Parathyroid adenoma (tissue), 2 donors: Measurements from ENCODE around the gene LRRC55.

Experiments
- H2AFZ ChIP-seq: fragments of 300-600 bp; sonication (generic); one replicate; pipeline ENCODE4 v1.7.0; 2017; ENCODE audit warnings: antibody characterized with exemption, mild to moderate bottlenecking
- H3K27ac ChIP-seq: fragments of 300-600 bp; sonication (generic); one replicate; pipeline ENCODE4 v1.7.0; 2017
- H3K27me3 ChIP-seq: fragments of 300-600 bp; sonication (generic); one replicate; pipeline ENCODE4 v1.7.0; 2017; ENCODE audit warnings: low read length; ENCODE audit not compliant: control insufficient read depth, insufficient read depth
- H3K36me3 ChIP-seq: fragments of 300-600 bp; sonication (generic); one replicate; pipeline ENCODE4 v1.7.0; 2017; ENCODE audit warnings: low read length; ENCODE audit not compliant: control insufficient read depth, insufficient read depth
- H3K4me1 ChIP-seq: fragments of 300-600 bp; sonication (generic); one replicate; pipeline ENCODE4 v1.7.0; 2017; ENCODE audit warnings: control low read depth
- H3K4me2 ChIP-seq: fragments of 300-600 bp; sonication (generic); one replicate; pipeline ENCODE4 v1.7.0; 2017; ENCODE audit warnings: low read length
- H3K4me3 ChIP-seq: fragments of 300-600 bp; sonication (generic); one replicate; pipeline ENCODE4 v1.7.0; 2017; ENCODE audit warnings: low read depth, low read length
- H3K79me2 ChIP-seq: fragments of 300-600 bp; sonication (generic); one replicate; pipeline ENCODE4 v1.7.0; 2017; ENCODE audit warnings: control low read depth
- H3K9ac ChIP-seq: fragments of 300-600 bp; sonication (generic); one replicate; pipeline ENCODE4 v1.7.0; 2017; ENCODE audit warnings: mild to moderate bottlenecking
- H3K9me3 ChIP-seq: fragments of 300-600 bp; sonication (generic); one replicate; pipeline ENCODE4 v1.7.0; 2017; ENCODE audit warnings: low read length; ENCODE audit not compliant: control insufficient read depth
- TF ChIP-seq, protein P1 (sequence below): fragments of 300-600 bp; sonication (generic); IDR thresholded peaks from one replicate; pipeline ENCODE4 v1.7.0; 2017; ENCODE audit warnings: antibody characterized with exemption, mild to moderate bottlenecking
- donor health status: primary hyperparathyroidism.

Gene LRRC55

DNA sequence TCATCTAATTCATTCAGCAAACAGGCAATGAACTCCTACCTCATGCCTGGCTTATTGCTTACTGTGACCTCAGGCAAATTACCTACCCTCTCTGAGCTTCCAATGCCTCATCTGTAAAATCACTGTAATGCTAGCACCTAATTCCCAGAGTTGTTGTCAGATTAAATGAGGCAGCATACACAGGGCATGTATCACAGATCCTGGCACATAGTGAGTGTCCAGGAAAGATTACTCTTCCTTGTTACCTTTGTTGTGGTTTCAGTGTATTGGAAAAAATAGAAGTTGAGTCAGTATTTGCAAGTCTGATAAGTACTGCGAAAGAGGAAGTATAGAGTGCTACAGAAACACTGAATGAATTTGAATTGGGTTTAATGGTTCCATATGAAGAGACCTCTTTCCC is 26.4 kb upstream of the LRRC55 start:
- Histone ChIP-seq H3K4me2 (no peak overlapping the region), H3K9me3 (no peaks in the 10 kb centered on the region), H3K9ac (no peak overlapping the region), H2AFZ (no peak overlapping the region), H3K27me3 (no peaks in the 10 kb centered on the region), H3K36me3 (no peaks in the 10 kb centered on the region), H3K79me2 (no peaks in the 10 kb centered on the region), H3K4me1 (peaks cover 9% of the 10 kb centered on the region), H3K27ac (no peak overlapping the region), H3K4me3 (no peak overlapping the region)
- TF ChIP-seq, protein P1, sequence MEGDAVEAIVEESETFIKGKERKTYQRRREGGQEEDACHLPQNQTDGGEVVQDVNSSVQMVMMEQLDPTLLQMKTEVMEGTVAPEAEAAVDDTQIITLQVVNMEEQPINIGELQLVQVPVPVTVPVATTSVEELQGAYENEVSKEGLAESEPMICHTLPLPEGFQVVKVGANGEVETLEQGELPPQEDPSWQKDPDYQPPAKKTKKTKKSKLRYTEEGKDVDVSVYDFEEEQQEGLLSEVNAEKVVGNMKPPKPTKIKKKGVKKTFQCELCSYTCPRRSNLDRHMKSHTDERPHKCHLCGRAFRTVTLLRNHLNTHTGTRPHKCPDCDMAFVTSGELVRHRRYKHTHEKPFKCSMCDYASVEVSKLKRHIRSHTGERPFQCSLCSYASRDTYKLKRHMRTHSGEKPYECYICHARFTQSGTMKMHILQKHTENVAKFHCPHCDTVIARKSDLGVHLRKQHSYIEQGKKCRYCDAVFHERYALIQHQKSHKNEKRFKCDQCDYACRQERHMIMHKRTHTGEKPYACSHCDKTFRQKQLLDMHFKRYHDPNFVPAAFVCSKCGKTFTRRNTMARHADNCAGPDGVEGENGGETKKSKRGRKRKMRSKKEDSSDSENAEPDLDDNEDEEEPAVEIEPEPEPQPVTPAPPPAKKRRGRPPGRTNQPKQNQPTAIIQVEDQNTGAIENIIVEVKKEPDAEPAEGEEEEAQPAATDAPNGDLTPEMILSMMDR, result no peak

DNA sequence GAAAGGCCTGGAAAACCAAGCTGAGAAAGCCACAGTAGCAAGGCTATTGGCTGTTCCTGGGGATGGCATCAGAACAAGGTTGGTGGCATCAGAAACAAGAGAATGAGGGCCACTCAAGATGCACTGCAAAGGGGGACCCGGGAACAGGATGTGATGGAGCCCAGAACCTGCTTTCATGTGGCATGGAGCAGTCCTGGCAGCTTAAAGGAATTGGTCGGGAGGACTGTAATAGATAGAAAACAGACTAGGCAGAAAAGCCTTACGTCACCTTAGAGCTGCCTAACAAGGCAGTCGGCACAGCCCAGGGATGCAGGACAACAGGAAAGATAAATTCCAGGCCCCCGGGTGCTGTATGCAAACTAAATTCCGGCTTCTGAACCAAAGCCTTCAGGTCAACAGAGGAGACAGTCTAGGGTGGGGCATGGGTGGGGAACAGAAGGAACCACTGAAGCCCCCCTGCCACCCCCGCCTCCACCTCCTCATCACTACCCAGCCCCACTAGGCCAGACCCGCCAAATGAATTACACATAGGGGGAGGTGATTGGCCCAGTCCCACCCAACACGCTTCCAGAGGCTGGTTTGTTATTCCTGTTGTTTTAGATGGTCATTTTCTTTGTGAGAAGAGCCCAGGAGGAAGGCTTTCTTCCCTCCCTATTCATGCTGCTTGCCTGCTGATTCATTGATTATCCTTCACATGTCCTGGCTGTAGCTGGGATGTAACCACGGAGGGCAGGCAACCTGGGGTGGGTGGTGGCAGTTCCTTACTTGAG is 25.7 kb upstream of the LRRC55 start:
- H3K27me3 ChIP-seq, result no peaks in the 10 kb centered on the region

DNA sequence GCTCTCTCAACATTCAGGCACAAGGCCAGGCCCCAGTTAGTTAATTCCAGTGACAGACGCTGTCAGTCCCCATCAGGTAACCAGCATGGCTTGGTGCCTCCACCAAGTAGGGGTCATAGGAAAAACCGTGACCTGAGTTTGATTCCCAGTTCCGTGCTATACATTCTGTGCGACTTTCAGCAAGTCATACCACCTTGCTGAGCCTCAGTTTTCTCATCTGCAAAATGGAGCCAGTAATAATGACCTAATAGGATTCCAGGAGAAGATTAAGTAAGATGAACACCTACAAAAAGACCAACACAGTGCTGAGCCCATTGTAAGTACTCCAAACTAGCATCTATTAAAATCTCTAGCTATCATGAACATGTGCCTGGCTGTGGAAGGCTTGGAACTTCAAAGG is 24.8 kb upstream of the LRRC55 start:
- Histone ChIP-seq H3K27me3 (no peaks in the 10 kb centered on the region), H3K79me2 (no peaks in the 10 kb centered on the region), H3K4me1 (no peaks in the 10 kb centered on the region), H3K4me3 (no peak overlapping the region), H3K36me3 (no peaks in the 10 kb centered on the region), H3K27ac (no peak overlapping the region), H3K9ac (no peak overlapping the region), H2AFZ (no peak overlapping the region), H3K9me3 (no peaks in the 10 kb centered on the region), H3K4me2 (no peak overlapping the region)
- TF ChIP-seq, protein P1, result no peak

More for the DNA sequence above, 25.7 kb upstream of the LRRC55 start:
- TF ChIP-seq, protein P1, result no peak
- Histone ChIP-seq H2AFZ (no peak overlapping the region), H3K9me3 (no peaks in the 10 kb centered on the region), H3K4me3 (no peak overlapping the region), H3K9ac (no peak overlapping the region), H3K79me2 (no peaks in the 10 kb centered on the region), H3K27ac (no peak overlapping the region), H3K4me2 (no peak overlapping the region), H3K4me1 (peaks cover 3% of the 10 kb centered on the region), H3K36me3 (no peaks in the 10 kb centered on the region)

DNA sequence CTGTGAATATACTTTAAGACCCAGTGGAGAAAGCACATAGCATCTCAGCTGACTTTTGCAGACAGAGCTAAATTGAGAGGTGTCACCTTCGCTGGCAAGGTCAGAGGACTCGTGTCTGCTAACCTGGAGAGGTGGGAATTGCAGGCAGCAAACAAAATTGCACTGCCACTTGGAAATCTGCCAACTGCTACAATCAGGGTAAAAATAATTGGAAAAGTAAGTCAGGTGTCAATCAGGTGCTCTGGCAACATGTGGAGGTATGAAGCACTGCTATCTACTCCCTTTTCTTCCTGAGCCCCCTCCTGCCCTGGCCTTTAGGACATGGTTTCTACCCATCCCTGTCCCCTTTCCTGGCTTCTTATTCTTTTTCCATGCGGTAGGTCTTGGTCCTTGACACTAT is 24.1 kb upstream of the LRRC55 start:
- Histone ChIP-seq H3K9ac (no peak overlapping the region), H3K4me3 (no peak overlapping the region), H3K36me3 (no peaks in the 10 kb centered on the region), H2AFZ (no peak overlapping the region), H3K4me1 (no peaks in the 10 kb centered on the region), H3K27ac (no peak overlapping the region), H3K27me3 (no peaks in the 10 kb centered on the region), H3K9me3 (no peaks in the 10 kb centered on the region), H3K79me2 (no peaks in the 10 kb centered on the region), H3K4me2 (no peak overlapping the region)
- TF ChIP-seq, protein P1, result no peak

DNA sequence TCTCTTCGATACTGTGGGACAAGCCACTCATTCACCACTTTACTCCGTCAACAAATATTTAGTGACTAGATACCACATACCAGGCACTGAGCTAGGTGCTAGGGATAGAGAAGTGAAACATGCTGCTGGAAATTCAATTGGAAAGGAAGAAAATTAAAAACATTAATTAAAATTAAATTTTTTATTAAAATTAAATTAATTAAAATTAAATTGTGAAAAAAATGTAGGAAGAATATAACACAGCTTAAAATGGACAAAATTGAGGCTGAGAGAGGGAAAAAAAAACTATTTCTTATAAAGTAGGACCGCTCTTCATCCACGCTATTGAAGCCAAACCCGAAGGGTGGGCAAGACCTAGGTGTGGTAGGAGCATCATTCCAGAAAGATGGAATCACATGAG is 23.6 kb upstream of the LRRC55 start:
- no peaks in the 10 kb centered on the region for H3K79me2 ChIP-seq
- H3K27me3 ChIP-seq, result no peaks in the 10 kb centered on the region
- TF ChIP-seq, protein P1, result no peak
- no peaks in the 10 kb centered on the region for H3K36me3 ChIP-seq
- H3K27ac ChIP-seq, result no peak overlapping the region
- H3K4me2 ChIP-seq, result no peak overlapping the region
- no peaks in the 10 kb centered on the region for H3K4me1 ChIP-seq
- H3K4me3 ChIP-seq, result no peak overlapping the region
- no peak overlapping the region for H3K9ac ChIP-seq
- H2AFZ ChIP-seq, result no peak overlapping the region
- H3K9me3 ChIP-seq, result no peaks in the 10 kb centered on the region
